22Rv1 (cell line): ENCODE measurements around the gene SLAMF1.
"Not testable (repeated sequence)": the region's sequence is repeated elsewhere in the genome, so short reads cannot be mapped to it uniquely, and the experiment has no call there.

Experiments used
- H3K27ac ChIP-seq: fragments of 450-650 bp; 2 replicates; pipeline ENCODE4 v1.5.1; 2017
- ZFX ChIP-seq: fragments of 450-650 bp; IDR thresholded peaks from 2 replicates; pipeline ENCODE4 v1.6.1; 2017; ENCODE audit warnings: antibody characterized with exemption, borderline replicate concordance
- TF ChIP-seq, protein P1 (sequence below): fragments of 450-650 bp; IDR thresholded peaks from 2 replicates; pipeline ENCODE4 v1.5.1; 2017; ENCODE audit warnings: mild to moderate bottlenecking

Gene SLAMF1, protein sequence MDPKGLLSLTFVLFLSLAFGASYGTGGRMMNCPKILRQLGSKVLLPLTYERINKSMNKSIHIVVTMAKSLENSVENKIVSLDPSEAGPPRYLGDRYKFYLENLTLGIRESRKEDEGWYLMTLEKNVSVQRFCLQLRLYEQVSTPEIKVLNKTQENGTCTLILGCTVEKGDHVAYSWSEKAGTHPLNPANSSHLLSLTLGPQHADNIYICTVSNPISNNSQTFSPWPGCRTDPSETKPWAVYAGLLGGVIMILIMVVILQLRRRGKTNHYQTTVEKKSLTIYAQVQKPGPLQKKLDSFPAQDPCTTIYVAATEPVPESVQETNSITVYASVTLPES

DNA sequence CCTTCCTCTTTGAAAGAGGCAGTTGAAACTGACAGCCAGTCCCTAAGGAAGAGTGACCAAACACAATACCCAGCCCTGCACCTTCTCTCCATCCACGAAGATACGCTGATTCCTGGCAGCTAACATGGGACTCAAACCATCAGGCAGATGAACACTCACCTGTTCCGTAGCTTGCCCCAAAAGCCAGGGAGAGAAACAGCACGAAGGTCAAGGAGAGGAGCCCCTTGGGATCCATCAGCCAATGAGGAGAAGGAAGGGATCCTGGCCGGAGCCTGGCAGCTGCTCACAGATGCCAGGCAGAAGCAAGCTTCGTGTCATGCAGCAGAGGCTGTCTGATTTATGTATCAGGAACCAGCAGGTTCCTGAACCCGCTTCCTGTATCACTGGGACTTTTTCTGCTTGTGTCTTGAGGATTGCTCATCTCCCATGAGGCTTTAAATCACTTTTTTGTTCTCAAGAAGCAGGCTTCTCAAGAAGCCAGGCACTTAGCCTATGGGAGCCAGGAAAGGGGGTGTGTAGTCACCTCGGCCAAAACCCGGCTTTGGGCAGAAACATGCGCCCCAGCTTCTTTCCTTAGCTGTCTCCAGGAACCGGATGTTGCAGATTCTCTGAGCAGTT lies at the start of gene SLAMF1:
Gene SLAMF1 (minus strand): TSS at position 334 of the 618 bp plus-strand sequence. CDS start 99 bp downstream, at position 235.
- TF ChIP-seq ZFX = no peak
- TF ChIP-seq, protein P1, sequence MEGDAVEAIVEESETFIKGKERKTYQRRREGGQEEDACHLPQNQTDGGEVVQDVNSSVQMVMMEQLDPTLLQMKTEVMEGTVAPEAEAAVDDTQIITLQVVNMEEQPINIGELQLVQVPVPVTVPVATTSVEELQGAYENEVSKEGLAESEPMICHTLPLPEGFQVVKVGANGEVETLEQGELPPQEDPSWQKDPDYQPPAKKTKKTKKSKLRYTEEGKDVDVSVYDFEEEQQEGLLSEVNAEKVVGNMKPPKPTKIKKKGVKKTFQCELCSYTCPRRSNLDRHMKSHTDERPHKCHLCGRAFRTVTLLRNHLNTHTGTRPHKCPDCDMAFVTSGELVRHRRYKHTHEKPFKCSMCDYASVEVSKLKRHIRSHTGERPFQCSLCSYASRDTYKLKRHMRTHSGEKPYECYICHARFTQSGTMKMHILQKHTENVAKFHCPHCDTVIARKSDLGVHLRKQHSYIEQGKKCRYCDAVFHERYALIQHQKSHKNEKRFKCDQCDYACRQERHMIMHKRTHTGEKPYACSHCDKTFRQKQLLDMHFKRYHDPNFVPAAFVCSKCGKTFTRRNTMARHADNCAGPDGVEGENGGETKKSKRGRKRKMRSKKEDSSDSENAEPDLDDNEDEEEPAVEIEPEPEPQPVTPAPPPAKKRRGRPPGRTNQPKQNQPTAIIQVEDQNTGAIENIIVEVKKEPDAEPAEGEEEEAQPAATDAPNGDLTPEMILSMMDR = no peak
- H3K27ac ChIP-seq = no peak within 1 kb of the TSS

- H3K27ac ChIP-seq = not testable (repeated sequence)
Measured at GRCh38 chr1:160692390-160692789, 45.5 kb upstream of the SLAMF1 start.

- no peak for TF ChIP-seq ZFX
- TF ChIP-seq, protein P1 = no peak
- no peak overlapping the region for H3K27ac ChIP-seq
Measured at GRCh38 chr1:160685266-160685665, 38.4 kb upstream of the SLAMF1 start.

GRCh38 chr1:160682983-160683865 lies 36.4 kb upstream of the SLAMF1 start:
- no peak for TF ChIP-seq ZFX
- TF ChIP-seq, protein P1 = no peak

GRCh38 chr1:160681891-160682140 lies 35.0 kb upstream of the SLAMF1 start:
- no peak overlapping the region for H3K27ac ChIP-seq
- TF ChIP-seq, protein P1 = no peak
- no peak for TF ChIP-seq ZFX

More at GRCh38 chr1:160682983-160683865, 36.4 kb upstream of the SLAMF1 start:
- no peak overlapping the region for H3K27ac ChIP-seq

- no peak overlapping the region for H3K27ac ChIP-seq
- TF ChIP-seq ZFX = no peak
- TF ChIP-seq, protein P1 = peak; percentile 78
Measured at GRCh38 chr1:160681066-160681890, 34.4 kb upstream of the SLAMF1 start.

DNA sequence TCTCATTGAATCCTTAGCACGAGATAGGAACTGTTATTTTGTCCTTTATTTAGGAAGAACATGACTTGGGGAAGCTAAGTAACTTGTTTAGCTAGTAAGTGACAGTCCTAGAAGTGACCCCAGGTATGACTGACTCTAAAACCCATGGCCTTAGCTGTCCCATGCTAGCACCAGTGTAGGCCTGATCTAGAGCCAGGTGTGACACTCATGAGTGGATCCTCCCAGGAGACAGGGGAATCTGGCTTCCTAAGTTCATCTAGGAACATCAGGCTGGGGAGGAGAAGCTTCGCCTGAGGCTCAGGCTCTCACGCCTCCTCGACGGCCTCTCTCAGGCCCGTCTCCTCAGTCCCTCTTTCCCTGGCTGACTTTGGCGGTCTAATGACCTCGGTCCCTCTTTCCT lies 33.6 kb upstream of the SLAMF1 start:
- TF ChIP-seq, protein P1 = no peak
- no peak for TF ChIP-seq ZFX
- no peak overlapping the region for H3K27ac ChIP-seq
